Measurements from ENCODE around the gene OR5AK2. TPM values are rescaled to one million over a fixed set of nuclear protein-coding genes. Genes with fewer than 3 reads are reported as not detected.

Gene OR5AK2
- total RNA-seq, 1 donor from 2014 or later, result not detected

DNA sequence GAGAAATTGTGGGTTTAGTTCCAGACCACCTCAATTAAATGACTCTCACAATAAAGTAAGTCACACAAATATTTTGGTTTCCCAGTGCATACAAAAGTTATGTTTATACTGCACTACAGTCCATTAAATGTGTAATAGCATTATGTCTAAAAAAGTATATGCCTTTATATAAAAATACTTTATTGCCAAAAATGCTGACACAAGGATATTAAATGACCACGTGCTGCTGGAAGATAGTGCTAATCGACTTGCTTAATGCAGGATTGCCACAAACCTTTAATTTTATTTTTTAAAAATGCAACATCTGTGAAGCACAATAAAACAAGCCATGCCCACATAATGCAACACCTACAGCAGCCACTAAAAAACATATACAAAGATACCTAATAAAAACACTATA, 27.0 kb downstream of the OR5AK2 start:
- intact Hi-C loops (cut with micrococcal nuclease), result no loop called here
- no peak overlapping the region for H3K27ac Mint-ChIP-seq
- H3K4me1 Mint-ChIP-seq (ENCODE audit: low read depth), result no peaks in the 10 kb centered on the region
- H3K4me3 Mint-ChIP-seq (ENCODE audit: low read depth), result no peak overlapping the region
- H3K9me3 Mint-ChIP-seq, result peaks cover 7% of the 10 kb centered on the region
- H3K36me3 Mint-ChIP-seq (ENCODE audit: low read depth), result no peaks in the 10 kb centered on the region
- no peaks in the 10 kb centered on the region for H3K27me3 Mint-ChIP-seq (ENCODE audit: low read depth)
- no peak for DNase-seq (ENCODE audit: low spot score)

DNA sequence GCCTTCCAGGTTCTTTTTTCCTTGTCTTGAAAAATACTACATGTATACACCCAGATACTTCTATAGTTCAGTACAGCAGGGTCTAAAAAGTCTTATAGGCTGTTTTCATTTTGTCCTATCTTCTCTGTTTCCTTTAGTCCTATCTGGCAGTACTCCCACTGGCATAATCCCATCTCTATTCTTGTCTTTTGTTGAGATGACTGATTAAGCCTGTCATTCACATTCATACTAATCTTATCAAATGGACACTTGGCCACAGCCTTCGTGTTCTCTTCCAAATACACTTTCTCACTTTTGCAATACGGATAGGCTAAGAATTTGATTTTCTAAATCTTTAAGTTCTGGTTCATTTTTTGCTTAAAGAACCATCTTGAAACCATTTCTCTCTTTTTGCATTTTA, 42.8 kb downstream of the OR5AK2 start:
- Mint-ChIP-seq H3K9me3 (no peaks in the 10 kb centered on the region), H3K36me3 (ENCODE audit: low read depth) (no peaks in the 10 kb centered on the region), H3K27ac (no peak overlapping the region), H3K27me3 (ENCODE audit: low read depth) (no peaks in the 10 kb centered on the region), H3K4me1 (ENCODE audit: low read depth) (no peaks in the 10 kb centered on the region), H3K4me3 (ENCODE audit: low read depth) (no peak overlapping the region)
- DNase-seq (ENCODE audit: low spot score), result no peak
- intact Hi-C loops (cut with micrococcal nuclease), result no loop called here

Other genes starting within 250 kb of the OR5AK2 start
- gene OR9G4, start 240.2 kb upstream of the OR5AK2 start, total RNA-seq, result not detected in 2 replicates
- gene LRRC55, start 193.0 kb downstream of the OR5AK2 start, total RNA-seq, result not detected in 2 replicates
- not detected in 2 replicates for gene APLNR, start 248.3 kb downstream of the OR5AK2 start, total RNA-seq

Data from activated T-helper 2 cell treated with anti-CD3 and anti-CD28 coated beads, Interferon-gamma antibody, Interleukin-2, Interleukin-4, amounts not matched to agents 10 μg/mL and 5 μg/mL and 100 μg/mL, durations not matched to agents 14 hours and 24 hours and 36 hours (primary cell).